Epidermal melanocyte (primary cell): ENCODE results near the gene CLCN1.
"Not testable (repeated sequence)": the region's sequence is repeated elsewhere in the genome, so short reads cannot be mapped to it uniquely, and the experiment has no call there.

ENCODE experiments used
- DNase-seq: peaks from one replicate; pipeline ENCODE4 v3.0.0; 2011; ENCODE audit warnings: low spot score; ENCODE audit not compliant: insufficient read length

CLCN1 gene

GRCh38 chr7:143384148-143384547, 68.2 kb downstream of the CLCN1 start:
- DNase-seq: no peak

GRCh38 chr7:143384661-143385631, 69.0 kb downstream of the CLCN1 start:
- no peak for DNase-seq

GRCh38 chr7:143385891-143386781, 70.2 kb downstream of the CLCN1 start:
- no peak for DNase-seq

GRCh38 chr7:143387156-143387975, 71.5 kb downstream of the CLCN1 start:
- DNase-seq: no peak

- DNase-seq: no peak
Measured at GRCh38 chr7:143388051-143388450, 72.1 kb downstream of the CLCN1 start.

GRCh38 chr7:143388491-143389101, 72.7 kb downstream of the CLCN1 start:
- no peak for DNase-seq

- DNase-seq: no peak
Measured at GRCh38 chr7:143389316-143390103, 73.6 kb downstream of the CLCN1 start.

GRCh38 chr7:143390104-143390772, 74.3 kb downstream of the CLCN1 start:
- no peak for DNase-seq

GRCh38 chr7:143390773-143391317, 74.9 kb downstream of the CLCN1 start:
- DNase-seq: no peak

- no peak for DNase-seq
Measured at GRCh38 chr7:143391462-143392404, 75.8 kb downstream of the CLCN1 start.

- DNase-seq: not testable (repeated sequence)
Measured at GRCh38 chr7:143392427-143392826, 76.5 kb downstream of the CLCN1 start.

- DNase-seq: no peak
Measured at GRCh38 chr7:143392875-143393266, 77.0 kb downstream of the CLCN1 start.

- DNase-seq: no peak
Measured at GRCh38 chr7:143393267-143394041, 77.5 kb downstream of the CLCN1 start.

- no peak for DNase-seq
Measured at GRCh38 chr7:143394068-143394467, 78.2 kb downstream of the CLCN1 start.

GRCh38 chr7:143394777-143395176, 78.9 kb downstream of the CLCN1 start:
- no peak for DNase-seq

- DNase-seq: no peak
Measured at GRCh38 chr7:143395187-143396149, 79.6 kb downstream of the CLCN1 start.
